Neural cell (in vitro differentiated cells): ENCODE data around the gene RALGPS1. TPM values are rescaled to one million over a fixed set of nuclear protein-coding genes. Genes with fewer than 3 reads are reported as not detected.

Experiments
- H2AFZ ChIP-seq: fragments of 200-600, 300-800 bp; sonication (generic), shearing (Covaris generic); 2 replicates; pipeline ENCODE4 v1.6.0; 2014; ENCODE audit warnings: low read depth, mild to moderate bottlenecking, antibody characterized with exemption, low read length, moderate library complexity
- H3F3A ChIP-seq: fragments of 200-600 bp; shearing (Covaris generic); 2 replicates; pipeline ENCODE4 v1.6.1; 2016; ENCODE audit warnings: mild to moderate bottlenecking, moderate library complexity, mixed read lengths, antibody characterized with exemption, low read length; ENCODE audit not compliant: insufficient read depth, poor library complexity, severe bottlenecking
- H3K27ac ChIP-seq: fragments of 200-600, 300-800 bp; sonication (generic), shearing (Covaris generic); 2 replicates; pipeline ENCODE4 v1.5.1; 2014; ENCODE audit warnings: mild to moderate bottlenecking, low read length, moderate library complexity
- H3K27me3 ChIP-seq: fragments of 300-800, 200-600 bp; sonication (generic), shearing (Covaris generic); 2 replicates; pipeline ENCODE4 v1.6.0; 2014; ENCODE audit warnings: mild to moderate bottlenecking, low read depth, low read length, moderate library complexity; ENCODE audit not compliant: insufficient read depth
- H3K36me3 ChIP-seq: fragments of 300-800, 200-600 bp; sonication (generic), shearing (Covaris generic); 2 replicates; pipeline ENCODE4 v1.5.1; 2014; ENCODE audit warnings: mild to moderate bottlenecking, antibody characterized with exemption, low read length, moderate library complexity; ENCODE audit not compliant: insufficient read depth
- H3K4me2 ChIP-seq: fragments of 300-800, 200-600 bp; sonication (generic), shearing (Covaris generic); 2 replicates; pipeline ENCODE4 v1.6.0; 2014; ENCODE audit warnings: mild to moderate bottlenecking, low read length
- H3K4me3 ChIP-seq: fragments of 300-800, 200-600 bp; sonication (generic), shearing (Covaris generic); 2 replicates; pipeline ENCODE4 v1.5.1; 2014; ENCODE audit warnings: mild to moderate bottlenecking, low read length, moderate library complexity
- H3K79me2 ChIP-seq: fragments of 200-600 bp; shearing (Covaris generic); replicated peaks from 2 replicates; pipeline ENCODE4 v1.6.0; 2014; ENCODE audit warnings: mild to moderate bottlenecking, low read length, moderate library complexity; ENCODE audit not compliant: insufficient read depth
- H3K9ac ChIP-seq: fragments of 300-800, 200-600 bp; sonication (generic), shearing (Covaris generic); 2 replicates; pipeline ENCODE4 v1.6.1; 2016; ENCODE audit warnings: mild to moderate bottlenecking, low read length, mixed read lengths
- H3K9me2 ChIP-seq: fragments of 200-600 bp; shearing (Covaris generic); 2 replicates; pipeline ENCODE4 v1.6.1; 2016; ENCODE audit warnings: mild to moderate bottlenecking, low read length, mixed read lengths; ENCODE audit not compliant: insufficient read depth
- H3K9me3 ChIP-seq: fragments of 200-600, 300-800 bp; sonication (generic), shearing (Covaris generic); 2 replicates; pipeline ENCODE4 v1.6.1; 2016; ENCODE audit warnings: mild to moderate bottlenecking, mixed run types, low read length, moderate library complexity, mixed read lengths
- H4K20me1 ChIP-seq: fragments of 200-600 bp; shearing (Covaris generic); 2 replicates; pipeline ENCODE4 v1.6.1; 2016; ENCODE audit warnings: mild to moderate bottlenecking, mixed run types; ENCODE audit not compliant: insufficient read depth
- EP300 ChIP-seq: fragments of 450-650 bp; conservative IDR thresholded peaks from 2 replicates; pipeline ENCODE4 v1.6.1; 2014; ENCODE audit warnings: antibody characterized with exemption, mild to moderate bottlenecking, moderate library complexity; ENCODE audit not compliant: poor library complexity, severe bottlenecking
- EZH2 ChIP-seq: fragments of 200-600, 300-800 bp; shearing (Covaris generic), sonication (generic); IDR thresholded peaks from 2 replicates; pipeline ENCODE4 v1.6.1; 2014; ENCODE audit warnings: antibody characterized with exemption, low read length, borderline replicate concordance, mild to moderate bottlenecking; ENCODE audit not compliant: insufficient read depth, poor library complexity, severe bottlenecking
- MXI1 ChIP-seq: fragments of 450-650 bp; conservative IDR thresholded peaks from 2 replicates; pipeline ENCODE4 v1.6.1; 2014; ENCODE audit warnings: antibody characterized with exemption, mild to moderate bottlenecking; ENCODE audit not compliant: poor library complexity, severe bottlenecking
- POLR2AphosphoS5 ChIP-seq: IDR thresholded peaks from 2 replicates; pipeline ENCODE4 v1.6.1; 2012
- RAD21 ChIP-seq: fragments of 450-650 bp; conservative IDR thresholded peaks from 2 replicates; pipeline ENCODE4 v1.6.1; 2014; ENCODE audit warnings: antibody characterized with exemption, mild to moderate bottlenecking, moderate library complexity
- SMC3 ChIP-seq: fragments of 450-650 bp; conservative IDR thresholded peaks from 2 replicates; pipeline ENCODE4 v1.6.1; 2014; ENCODE audit warnings: antibody characterized with exemption, mild to moderate bottlenecking, moderate library complexity; ENCODE audit not compliant: poor library complexity
- TAF1 ChIP-seq: IDR thresholded peaks from 2 replicates; pipeline ENCODE4 v1.6.1; 2012; ENCODE audit warnings: low read depth
- polyA plus RNA-seq: library from polyadenylated mRNA; depleted of rRNA; stranded (reverse); fragments of >200 nt; gene quantifications from 2 replicates; pipeline ENCODE4 v1.2.3, GENCODE V29; 2014
- TF ChIP-seq, protein P1 (sequence below): fragments of 450-650 bp; IDR thresholded peaks from 2 replicates; pipeline ENCODE4 v1.5.1; 2014; ENCODE audit warnings: antibody characterized with exemption, mild to moderate bottlenecking, moderate library complexity; ENCODE audit not compliant: poor library complexity, severe bottlenecking
- TF ChIP-seq, protein P2 (sequence below): IDR thresholded peaks from 2 replicates; pipeline ENCODE4 v1.6.1; 2012; ENCODE audit warnings: borderline replicate concordance

RALGPS1 gene
- polyA plus RNA-seq, 1 donor from 2014 or later: 37.1 TPM

DNA sequence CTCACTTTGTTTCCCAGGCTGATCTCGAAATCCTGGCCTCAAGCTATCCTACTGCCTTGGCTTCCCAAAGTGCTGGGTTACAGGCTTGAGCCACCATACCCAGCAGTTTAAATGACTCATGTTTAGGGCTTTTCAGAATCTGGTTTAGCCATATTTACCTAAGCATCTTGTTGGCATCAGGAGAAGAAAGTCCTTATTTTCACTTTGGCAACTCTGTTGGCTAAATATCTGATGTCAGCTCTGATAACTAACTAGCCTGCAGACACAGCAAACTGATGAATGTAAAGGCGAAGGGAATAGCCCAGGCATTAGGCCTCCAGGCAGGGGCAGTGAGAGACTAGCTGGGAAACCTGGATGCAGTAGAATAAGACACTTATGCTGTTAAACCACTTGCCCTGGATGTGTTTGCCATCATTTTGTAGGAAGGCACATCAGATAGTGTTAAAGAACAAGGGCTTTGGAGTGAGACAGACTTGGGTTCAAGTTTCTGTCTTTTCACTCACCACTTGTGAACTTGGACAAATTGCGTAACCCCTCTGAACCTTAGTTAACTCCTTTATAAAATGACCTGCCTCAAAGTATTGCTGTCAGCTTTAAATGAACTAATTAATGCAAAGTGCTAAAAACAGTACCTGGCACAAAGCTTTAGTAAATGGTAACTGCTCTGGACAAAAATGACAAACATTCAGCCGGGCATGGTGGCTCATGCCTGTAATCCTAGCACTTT lies 315.3 kb downstream of the RALGPS1 start:
- no peak overlapping the region for H3K9ac ChIP-seq
- H3K4me2 ChIP-seq: no peak overlapping the region
- H3K79me2 ChIP-seq: no peaks in the 10 kb centered on the region
- H3F3A ChIP-seq: no peaks in the 10 kb centered on the region
- no peak overlapping the region for H3K27ac ChIP-seq
- H4K20me1 ChIP-seq: no peaks in the 10 kb centered on the region
- no peaks in the 10 kb centered on the region for H3K9me3 ChIP-seq
- H3K36me3 ChIP-seq: no peaks in the 10 kb centered on the region
- H3K9me2 ChIP-seq: no peaks in the 10 kb centered on the region
- TF ChIP-seq, protein P1, sequence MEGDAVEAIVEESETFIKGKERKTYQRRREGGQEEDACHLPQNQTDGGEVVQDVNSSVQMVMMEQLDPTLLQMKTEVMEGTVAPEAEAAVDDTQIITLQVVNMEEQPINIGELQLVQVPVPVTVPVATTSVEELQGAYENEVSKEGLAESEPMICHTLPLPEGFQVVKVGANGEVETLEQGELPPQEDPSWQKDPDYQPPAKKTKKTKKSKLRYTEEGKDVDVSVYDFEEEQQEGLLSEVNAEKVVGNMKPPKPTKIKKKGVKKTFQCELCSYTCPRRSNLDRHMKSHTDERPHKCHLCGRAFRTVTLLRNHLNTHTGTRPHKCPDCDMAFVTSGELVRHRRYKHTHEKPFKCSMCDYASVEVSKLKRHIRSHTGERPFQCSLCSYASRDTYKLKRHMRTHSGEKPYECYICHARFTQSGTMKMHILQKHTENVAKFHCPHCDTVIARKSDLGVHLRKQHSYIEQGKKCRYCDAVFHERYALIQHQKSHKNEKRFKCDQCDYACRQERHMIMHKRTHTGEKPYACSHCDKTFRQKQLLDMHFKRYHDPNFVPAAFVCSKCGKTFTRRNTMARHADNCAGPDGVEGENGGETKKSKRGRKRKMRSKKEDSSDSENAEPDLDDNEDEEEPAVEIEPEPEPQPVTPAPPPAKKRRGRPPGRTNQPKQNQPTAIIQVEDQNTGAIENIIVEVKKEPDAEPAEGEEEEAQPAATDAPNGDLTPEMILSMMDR: no peak
- TF ChIP-seq POLR2AphosphoS5: no peak
- no peak for TF ChIP-seq TAF1
- H2AFZ ChIP-seq: no peak overlapping the region
- no peak overlapping the region for H3K4me3 ChIP-seq
- H3K27me3 ChIP-seq: peaks cover 14% of the 10 kb centered on the region

DNA sequence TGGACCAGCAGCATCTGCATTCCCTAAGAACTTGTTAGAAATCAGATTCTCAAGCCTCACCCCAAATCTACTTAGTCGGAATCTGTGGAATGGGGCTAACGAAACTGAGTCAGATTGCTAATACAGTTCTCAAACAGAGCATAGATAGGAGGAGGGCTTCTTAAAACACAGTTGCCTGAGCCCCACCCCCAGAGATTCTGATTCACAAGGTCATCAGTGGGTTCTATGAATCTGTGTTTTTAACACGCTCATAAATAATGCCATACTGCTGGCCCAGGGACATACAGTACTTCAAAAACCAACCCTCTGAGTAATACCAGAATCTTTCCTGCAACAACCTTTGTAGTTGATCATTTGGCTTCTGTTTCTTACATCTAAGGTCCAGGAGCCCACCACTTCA lies 317.1 kb downstream of the RALGPS1 start:
- Histone ChIP-seq H3K27me3 (peaks cover 5% of the 10 kb centered on the region), H3F3A (no peaks in the 10 kb centered on the region), H3K27ac (no peak overlapping the region), H3K9ac (no peak overlapping the region), H4K20me1 (no peaks in the 10 kb centered on the region), H3K4me2 (no peak overlapping the region), H3K36me3 (no peaks in the 10 kb centered on the region), H2AFZ (no peak overlapping the region), H3K79me2 (no peaks in the 10 kb centered on the region), H3K9me3 (no peaks in the 10 kb centered on the region), H3K9me2 (no peaks in the 10 kb centered on the region), H3K4me3 (no peak overlapping the region)
- TF ChIP-seq, protein P1: no peak
- TF ChIP-seq TAF1 (no peak), POLR2AphosphoS5 (no peak), EP300 (no peak), EZH2 (no peak), RAD21 (no peak), MXI1 (no peak), SMC3 (no peak)
- TF ChIP-seq, protein P2, sequence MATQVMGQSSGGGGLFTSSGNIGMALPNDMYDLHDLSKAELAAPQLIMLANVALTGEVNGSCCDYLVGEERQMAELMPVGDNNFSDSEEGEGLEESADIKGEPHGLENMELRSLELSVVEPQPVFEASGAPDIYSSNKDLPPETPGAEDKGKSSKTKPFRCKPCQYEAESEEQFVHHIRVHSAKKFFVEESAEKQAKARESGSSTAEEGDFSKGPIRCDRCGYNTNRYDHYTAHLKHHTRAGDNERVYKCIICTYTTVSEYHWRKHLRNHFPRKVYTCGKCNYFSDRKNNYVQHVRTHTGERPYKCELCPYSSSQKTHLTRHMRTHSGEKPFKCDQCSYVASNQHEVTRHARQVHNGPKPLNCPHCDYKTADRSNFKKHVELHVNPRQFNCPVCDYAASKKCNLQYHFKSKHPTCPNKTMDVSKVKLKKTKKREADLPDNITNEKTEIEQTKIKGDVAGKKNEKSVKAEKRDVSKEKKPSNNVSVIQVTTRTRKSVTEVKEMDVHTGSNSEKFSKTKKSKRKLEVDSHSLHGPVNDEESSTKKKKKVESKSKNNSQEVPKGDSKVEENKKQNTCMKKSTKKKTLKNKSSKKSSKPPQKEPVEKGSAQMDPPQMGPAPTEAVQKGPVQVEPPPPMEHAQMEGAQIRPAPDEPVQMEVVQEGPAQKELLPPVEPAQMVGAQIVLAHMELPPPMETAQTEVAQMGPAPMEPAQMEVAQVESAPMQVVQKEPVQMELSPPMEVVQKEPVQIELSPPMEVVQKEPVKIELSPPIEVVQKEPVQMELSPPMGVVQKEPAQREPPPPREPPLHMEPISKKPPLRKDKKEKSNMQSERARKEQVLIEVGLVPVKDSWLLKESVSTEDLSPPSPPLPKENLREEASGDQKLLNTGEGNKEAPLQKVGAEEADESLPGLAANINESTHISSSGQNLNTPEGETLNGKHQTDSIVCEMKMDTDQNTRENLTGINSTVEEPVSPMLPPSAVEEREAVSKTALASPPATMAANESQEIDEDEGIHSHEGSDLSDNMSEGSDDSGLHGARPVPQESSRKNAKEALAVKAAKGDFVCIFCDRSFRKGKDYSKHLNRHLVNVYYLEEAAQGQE: no peak
